HepG2 (cell line): ENCODE results near the gene CASD1. TPM values are rescaled to one million over a fixed set of nuclear protein-coding genes. Genes with fewer than 3 reads are reported as not detected.

ENCODE experiments used
- CREM ChIP-seq, 2 experiments: sonication (generic) in 1 of 2; formaldehyde crosslinking in 1 of 2; IDR thresholded peaks; 2 replicates each; pipeline versions ENCODE4 v1.4.0 to v1.6.1; 2016 to 2020; ENCODE audit warnings: antibody characterized with exemption in 1 of 2, mild to moderate bottlenecking in 1 of 2, missing genetic modification reagents in 1 of 2
- EP300 ChIP-seq, 3 experiments: sonication (generic) in 1 of 3; formaldehyde crosslinking in 1 of 3; IDR thresholded peaks; 2 replicates each; pipeline versions ENCODE4 v1.5.1 to v1.6.1; 2011 to 2020; ENCODE audit warnings: low read depth in 2 of 3, low read length in 2 of 3, borderline replicate concordance in 1 of 3, improper control_type of control experiment in 1 of 3, mild to moderate bottlenecking in 1 of 3, missing genetic modification reagents in 1 of 3, moderate library complexity in 1 of 3
- FOXC1 ChIP-seq: sonication (generic); formaldehyde crosslinking; IDR thresholded peaks from 2 replicates; pipeline ENCODE4 v1.8.0; 2022; ENCODE audit warnings: mild to moderate bottlenecking, missing genetic modification reagents, borderline replicate concordance
- GATAD2A ChIP-seq: IDR thresholded peaks from 2 replicates; pipeline ENCODE4 v1.6.1; 2016
- HMG20A ChIP-seq: IDR thresholded peaks from 2 replicates; pipeline ENCODE4 v1.6.1; 2016; ENCODE audit warnings: borderline replicate concordance
- HNF4A ChIP-seq: sonication (generic); formaldehyde crosslinking; IDR thresholded peaks from 2 replicates; pipeline ENCODE4 v1.4.0; 2020; ENCODE audit warnings: missing genetic modification reagents
- JUNB ChIP-seq: sonication (generic); formaldehyde crosslinking; IDR thresholded peaks from 2 replicates; pipeline ENCODE4 v1.8.0; 2022; ENCODE audit warnings: missing genetic modification reagents, mild to moderate bottlenecking, borderline replicate concordance
- NBN ChIP-seq: fragments of 450-650 bp; conservative IDR thresholded peaks from 2 replicates; pipeline ENCODE4 v1.6.1; 2017
- NCOA2 ChIP-seq: sonication (generic); formaldehyde crosslinking; IDR thresholded peaks from 2 replicates; pipeline ENCODE4 v1.8.0; 2022; ENCODE audit warnings: inconsistent platforms
- PAF1 ChIP-seq: IDR thresholded peaks from 2 replicates; pipeline ENCODE4 v1.6.1; 2016; ENCODE audit warnings: missing genetic modification reagents, missing compliant biosample characterization
- PCBP2 ChIP-seq: fragments of 200-400 bp; formaldehyde crosslinking; optimal IDR thresholded peaks from 2 replicates; pipeline ENCODE3; 2018; ENCODE audit warnings: low read length, low read depth; ENCODE audit not compliant: poor library complexity, severe bottlenecking
- PHF20 ChIP-seq: sonication (generic); formaldehyde crosslinking; IDR thresholded peaks from 2 replicates; pipeline ENCODE4 v1.5.0; 2020; ENCODE audit warnings: mild to moderate bottlenecking, missing genetic modification reagents
- SIX4 ChIP-seq: sonication (generic); formaldehyde crosslinking; IDR thresholded peaks from 2 replicates; pipeline ENCODE4 v1.4.0; 2020; ENCODE audit warnings: missing genetic modification reagents
- THAP11 ChIP-seq: IDR thresholded peaks from 2 replicates; pipeline ENCODE4 v1.6.1; 2016; ENCODE audit warnings: missing biosample characterization, missing genetic modification reagents
- ZNF101 ChIP-seq: sonication (generic); formaldehyde crosslinking; IDR thresholded peaks from 2 replicates; pipeline ENCODE4 v1.4.0; 2020; ENCODE audit warnings: mild to moderate bottlenecking, low read depth, missing genetic modification reagents, borderline replicate concordance
- ZNF292 ChIP-seq: sonication (generic); formaldehyde crosslinking; IDR thresholded peaks from 2 replicates; pipeline ENCODE4 v1.8.1; 2022; ENCODE audit warnings: mild to moderate bottlenecking, low read depth, missing genetic modification reagents, borderline replicate concordance
- ZNF431 ChIP-seq: sonication (generic); formaldehyde crosslinking; IDR thresholded peaks from 2 replicates; pipeline ENCODE4 v1.9.0; 2022; ENCODE audit warnings: missing genetic modification reagents, low read depth, mild to moderate bottlenecking, borderline replicate concordance
- ZNF44 ChIP-seq: sonication (generic); formaldehyde crosslinking; IDR thresholded peaks from 2 replicates; pipeline ENCODE4 v1.5.1; 2020; ENCODE audit warnings: mild to moderate bottlenecking, missing genetic modification reagents
- ZNF607 ChIP-seq: sonication (generic); formaldehyde crosslinking; IDR thresholded peaks from 2 replicates; pipeline ENCODE4 v1.5.1; 2020; ENCODE audit warnings: missing genetic modification reagents, mild to moderate bottlenecking, borderline replicate concordance
- ZNF781 ChIP-seq: sonication (generic); formaldehyde crosslinking; IDR thresholded peaks from 2 replicates; pipeline ENCODE4 v1.5.1; 2020; ENCODE audit warnings: borderline replicate concordance, mild to moderate bottlenecking, missing genetic modification reagents; ENCODE audit errors: not compliant biosample characterization
- ZSCAN9 ChIP-seq: IDR thresholded peaks from 2 replicates; pipeline ENCODE4 v1.6.1; 2016; ENCODE audit warnings: borderline replicate concordance
- polyA plus RNA-seq, 8 experiments: library from polyadenylated mRNA; depleted of rRNA in 3 of 8; stranded (reverse) in 7 of 8; unstranded in 1 of 8; fragments of >200 nt; fragmentation: Illumina TruSeq in 4 of 8; extraction: Trizol in 4 of 8; gene quantifications; 2 replicates each; pipeline versions ENCODE4 v1.2.1 to v1.2.3, GENCODE V29; 2011 to 2016; ENCODE audit warnings: low read depth in 4 of 8, missing spikeins in 1 of 8, mixed read lengths in 1 of 8; ENCODE audit not compliant: insufficient read depth in 1 of 8
- total RNA-seq, 5 experiments: library from RNA; depleted of rRNA; stranded (reverse); fragments of >200 nt; fragmentation: Illumina TruSeq; extraction: Trizol; gene quantifications; 2 replicates each; pipeline ENCODE4 v1.2.3, GENCODE V29; 2016; ENCODE audit warnings: low read depth in 1 of 5
- TF ChIP-seq, protein P1 (sequence below), 2 experiments: sonication (generic) in 1 of 2; formaldehyde crosslinking in 1 of 2; IDR thresholded peaks; 2 replicates each; pipeline versions ENCODE4 v1.5.1 to v1.6.1; 2011 to 2020; ENCODE audit warnings: borderline replicate concordance in 1 of 2, low read depth in 1 of 2, low read length in 1 of 2, mild to moderate bottlenecking in 1 of 2, missing genetic modification reagents in 1 of 2, moderate library complexity in 1 of 2
- TF ChIP-seq, protein P2 (sequence below): IDR thresholded peaks from 2 replicates; pipeline ENCODE4 v1.6.1; 2016; ENCODE audit warnings: low read depth
- TF ChIP-seq, protein P3 (sequence below): sonication (generic); formaldehyde crosslinking; IDR thresholded peaks from 2 replicates; pipeline ENCODE4 v1.5.1; 2020; ENCODE audit warnings: mild to moderate bottlenecking, missing genetic modification reagents, borderline replicate concordance
- TF ChIP-seq, protein P4 (sequence below): sonication (generic); formaldehyde crosslinking; IDR thresholded peaks from 2 replicates; pipeline ENCODE4 v1.8.0; 2023; ENCODE audit warnings: mild to moderate bottlenecking, missing genetic modification reagents

The CASD1 gene
- total and polyA plus RNA-seq, 2 of the 13 experiments (the other 11 are each of a cell fraction or from before 2014, with no cell fraction given) = 22.9 to 32.6 TPM

DNA sequence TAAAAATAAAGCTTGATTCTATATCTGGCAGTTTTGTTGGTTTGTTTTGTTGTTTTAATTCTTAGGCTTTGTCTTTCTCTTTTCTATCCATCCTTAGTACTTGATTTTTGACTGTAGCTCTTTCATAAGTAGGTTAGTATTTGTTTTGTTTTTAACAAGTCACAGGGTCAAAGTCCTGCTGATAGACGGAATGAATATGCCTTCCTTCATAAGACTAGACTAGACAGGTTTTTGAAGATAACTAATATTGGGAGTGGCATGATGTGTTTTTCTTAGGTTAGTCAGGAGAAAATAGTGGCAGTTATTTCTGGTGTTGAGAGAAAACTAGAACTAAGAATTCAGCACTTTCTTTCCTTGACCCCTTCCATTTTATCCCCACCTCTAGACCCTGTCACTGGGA lies 50.4 kb downstream of the CASD1 start (continued):
- no peak for TF ChIP-seq ZNF431
- peak; percentile 71 for TF ChIP-seq HNF4A (CRISPR knock-in tag)
- no peak for TF ChIP-seq ZNF292 (CRISPR knock-in tag)
- 0 out of 2 replicates have a peak, but pooled peaks have one; percentile 27 for TF ChIP-seq THAP11
- TF ChIP-seq ZSCAN9 (CRISPR knock-in tag) = no peak
- TF ChIP-seq NCOA2 = peak; percentile 66
- TF ChIP-seq ZNF101 (CRISPR knock-in tag) = no peak
- peak; percentile 75 for TF ChIP-seq GATAD2A (CRISPR knock-in tag)
- TF ChIP-seq PAF1 (CRISPR knock-in tag) = no peak
- TF ChIP-seq FOXC1 = no peak
- peak in 1 of 2 experiments; percentile 54; a peak in 1 of 4 replicates for TF ChIP-seq EP300 (IDR thresholded peaks at IDR 0.05; ENCODE audit: low read depth in 2 of 2, low read length in 2 of 2)
- TF ChIP-seq EP300 (CRISPR knock-in tag; IDR thresholded peaks at IDR 0.05; ENCODE audit: borderline replicate concordance) = no peak
- peak; percentile 55; the same call in 1 of the 2 replicates for TF ChIP-seq HMG20A (CRISPR knock-in tag)
- TF ChIP-seq, protein P1, sequence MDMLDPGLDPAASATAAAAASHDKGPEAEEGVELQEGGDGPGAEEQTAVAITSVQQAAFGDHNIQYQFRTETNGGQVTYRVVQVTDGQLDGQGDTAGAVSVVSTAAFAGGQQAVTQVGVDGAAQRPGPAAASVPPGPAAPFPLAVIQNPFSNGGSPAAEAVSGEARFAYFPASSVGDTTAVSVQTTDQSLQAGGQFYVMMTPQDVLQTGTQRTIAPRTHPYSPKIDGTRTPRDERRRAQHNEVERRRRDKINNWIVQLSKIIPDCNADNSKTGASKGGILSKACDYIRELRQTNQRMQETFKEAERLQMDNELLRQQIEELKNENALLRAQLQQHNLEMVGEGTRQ (IDR thresholded peaks at IDR 0.05; ENCODE audit: low read depth, low read length) = no peak
- TF ChIP-seq, protein P1 (CRISPR knock-in tag; IDR thresholded peaks at IDR 0.05; ENCODE audit: borderline replicate concordance) = no peak
- TF ChIP-seq, protein P2, sequence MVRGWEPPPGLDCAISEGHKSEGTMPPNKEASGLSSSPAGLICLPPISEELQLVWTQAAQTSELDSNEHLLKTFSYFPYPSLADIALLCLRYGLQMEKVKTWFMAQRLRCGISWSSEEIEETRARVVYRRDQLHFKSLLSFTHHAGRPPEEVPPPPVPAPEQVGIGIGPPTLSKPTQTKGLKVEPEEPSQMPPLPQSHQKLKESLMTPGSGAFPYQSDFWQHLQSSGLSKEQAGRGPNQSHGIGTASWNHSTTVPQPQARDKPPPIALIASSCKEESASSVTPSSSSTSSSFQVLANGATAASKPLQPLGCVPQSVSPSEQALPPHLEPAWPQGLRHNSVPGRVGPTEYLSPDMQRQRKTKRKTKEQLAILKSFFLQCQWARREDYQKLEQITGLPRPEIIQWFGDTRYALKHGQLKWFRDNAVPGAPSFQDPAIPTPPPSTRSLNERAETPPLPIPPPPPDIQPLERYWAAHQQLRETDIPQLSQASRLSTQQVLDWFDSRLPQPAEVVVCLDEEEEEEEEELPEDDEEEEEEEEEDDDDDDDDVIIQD = peak; percentile 40; the same call in 1 of the 2 replicates
- no peak for TF ChIP-seq ZNF607 (CRISPR knock-in tag)
- TF ChIP-seq JUNB (CRISPR knock-in tag) = no peak
- no peak for TF ChIP-seq PHF20
- TF ChIP-seq PCBP2 = no peak
- no peak for TF ChIP-seq NBN
- TF ChIP-seq CREM (IDR thresholded peaks at IDR 0.05) = peak; percentile 22; the same call in 1 of the 2 replicates
- no peak for TF ChIP-seq CREM (CRISPR knock-in tag; IDR thresholded peaks at IDR 0.05)
- TF ChIP-seq, protein P3, sequence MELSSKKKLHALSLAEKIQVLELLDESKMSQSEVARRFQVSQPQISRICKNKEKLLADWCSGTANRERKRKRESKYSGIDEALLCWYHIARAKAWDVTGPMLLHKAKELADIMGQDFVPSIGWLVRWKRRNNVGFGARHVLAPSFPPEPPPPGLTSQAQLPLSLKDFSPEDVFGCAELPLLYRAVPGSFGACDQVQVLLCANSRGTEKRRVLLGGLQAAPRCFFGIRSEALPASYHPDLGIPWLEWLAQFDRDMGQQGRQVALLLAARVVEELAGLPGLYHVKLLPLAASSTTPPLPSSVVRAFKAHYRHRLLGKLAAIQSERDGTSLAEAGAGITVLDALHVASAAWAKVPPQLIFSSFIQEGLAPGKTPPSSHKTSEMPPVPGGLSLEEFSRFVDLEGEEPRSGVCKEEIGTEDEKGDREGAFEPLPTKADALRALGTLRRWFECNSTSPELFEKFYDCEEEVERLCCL (CRISPR knock-in tag) = no peak
- TF ChIP-seq ZNF44 (CRISPR knock-in tag) = no peak
- TF ChIP-seq ZNF781 (CRISPR knock-in tag) = no peak
- TF ChIP-seq SIX4 (CRISPR knock-in tag) = no peak
- TF ChIP-seq, protein P4, sequence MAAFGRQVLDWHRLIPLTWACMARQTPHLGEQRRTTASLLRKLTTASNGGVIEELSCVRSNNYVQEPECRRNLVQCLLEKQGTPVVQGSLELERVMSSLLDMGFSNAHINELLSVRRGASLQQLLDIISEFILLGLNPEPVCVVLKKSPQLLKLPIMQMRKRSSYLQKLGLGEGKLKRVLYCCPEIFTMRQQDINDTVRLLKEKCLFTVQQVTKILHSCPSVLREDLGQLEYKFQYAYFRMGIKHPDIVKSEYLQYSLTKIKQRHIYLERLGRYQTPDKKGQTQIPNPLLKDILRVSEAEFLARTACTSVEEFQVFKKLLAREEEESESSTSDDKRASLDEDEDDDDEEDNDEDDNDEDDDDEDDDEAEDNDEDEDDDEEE (CRISPR knock-in tag) = no peak
